Stomach (tissue), 4 donors: ENCODE results near the gene OR51S1.

Experiments used
- EP300 ChIP-seq: sonication (generic); formaldehyde crosslinking; IDR thresholded peaks from one replicate; pipeline ENCODE4 v1.6.1; 2017; ENCODE audit warnings: antibody characterized with exemption
- POLR2A ChIP-seq, 4 donors: fragments of 450-650 bp; IDR thresholded peaks; one replicate each; pipeline ENCODE4 v1.6.1; 2016; ENCODE audit warnings: antibody characterized with exemption in 4 of 4, control low read depth in 2 of 4, mild to moderate bottlenecking in 1 of 4, moderate library complexity in 1 of 4
- POLR2AphosphoS5 ChIP-seq, 3 donors: sonication (generic); formaldehyde crosslinking; IDR thresholded peaks; one replicate each; pipeline ENCODE4 v1.6.1; 2016; ENCODE audit warnings: antibody characterized with exemption in 3 of 3
- TF ChIP-seq, protein P1 (sequence below), 7 experiments: fragments of 450-650 bp in 4 of 7; fragments of 200-600 bp in 3 of 7; sonication (generic) in 3 of 7; IDR thresholded peaks; one replicate each; pipeline ENCODE4 v1.5.1; 2016 to 2019; ENCODE audit warnings: antibody characterized with exemption in 7 of 7, control low read depth in 2 of 7, mild to moderate bottlenecking in 1 of 7

DNA sequence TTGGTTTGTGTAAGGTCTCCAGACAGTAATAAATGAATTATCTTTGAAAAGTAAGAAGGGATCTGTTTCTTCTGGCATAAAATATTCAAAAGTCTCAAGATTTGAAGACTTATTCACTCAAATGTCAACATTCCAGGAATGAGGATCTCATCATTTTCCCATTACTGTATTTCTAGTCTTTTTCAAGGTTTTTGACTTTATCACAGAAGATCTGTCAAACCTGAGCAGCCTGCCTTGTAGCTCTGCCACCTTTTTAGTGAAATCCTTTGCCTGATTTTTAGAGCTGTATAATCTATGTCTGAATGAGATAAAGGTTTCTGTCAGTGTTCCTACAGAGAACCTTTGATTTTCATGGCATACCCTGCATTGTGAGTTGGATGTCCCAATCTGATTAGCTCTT lies 23.9 kb downstream of the OR51S1 start:
- no peak for TF ChIP-seq POLR2A (IDR thresholded peaks at IDR 0.05)
- TF ChIP-seq EP300, result no peak
- no peak for TF ChIP-seq POLR2AphosphoS5 (IDR thresholded peaks at IDR 0.05)
- TF ChIP-seq, protein P1, sequence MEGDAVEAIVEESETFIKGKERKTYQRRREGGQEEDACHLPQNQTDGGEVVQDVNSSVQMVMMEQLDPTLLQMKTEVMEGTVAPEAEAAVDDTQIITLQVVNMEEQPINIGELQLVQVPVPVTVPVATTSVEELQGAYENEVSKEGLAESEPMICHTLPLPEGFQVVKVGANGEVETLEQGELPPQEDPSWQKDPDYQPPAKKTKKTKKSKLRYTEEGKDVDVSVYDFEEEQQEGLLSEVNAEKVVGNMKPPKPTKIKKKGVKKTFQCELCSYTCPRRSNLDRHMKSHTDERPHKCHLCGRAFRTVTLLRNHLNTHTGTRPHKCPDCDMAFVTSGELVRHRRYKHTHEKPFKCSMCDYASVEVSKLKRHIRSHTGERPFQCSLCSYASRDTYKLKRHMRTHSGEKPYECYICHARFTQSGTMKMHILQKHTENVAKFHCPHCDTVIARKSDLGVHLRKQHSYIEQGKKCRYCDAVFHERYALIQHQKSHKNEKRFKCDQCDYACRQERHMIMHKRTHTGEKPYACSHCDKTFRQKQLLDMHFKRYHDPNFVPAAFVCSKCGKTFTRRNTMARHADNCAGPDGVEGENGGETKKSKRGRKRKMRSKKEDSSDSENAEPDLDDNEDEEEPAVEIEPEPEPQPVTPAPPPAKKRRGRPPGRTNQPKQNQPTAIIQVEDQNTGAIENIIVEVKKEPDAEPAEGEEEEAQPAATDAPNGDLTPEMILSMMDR (IDR thresholded peaks at IDR 0.05), result no peak
